ENCODE results near the gene TEP1. TPM values are rescaled to one million over a fixed set of nuclear protein-coding genes. Genes with fewer than 3 reads are reported as not detected.

Gene TEP1
- total and polyA plus RNA-seq, 2 donors (not counting 1 experiment from before 2014, with no cell fraction given), result 10.5 to 21.6 TPM

- Histone ChIP-seq H3K36me3 (ENCODE audit: control insufficient read depth, insufficient read depth, low read length) (no peaks in the 10 kb centered on the region), H3K27ac (ENCODE audit: insufficient read depth, low read length) (no peak overlapping the region), H3K4me2 (ENCODE audit: extremely low read depth, insufficient read depth, low read length) (no peak overlapping the region), H3K27me3 (ENCODE audit: control insufficient read depth, insufficient read depth, low read length) (no peaks in the 10 kb centered on the region), H3K4me3 (replicated peaks in 1 of 4; ENCODE audit: control extremely low read depth in 1 of 4, insufficient read depth in 1 of 4, low read depth in 3 of 4, low read length in 4 of 4) (no peak overlapping the region), H2AFZ (ENCODE audit: low read length) (no peak overlapping the region), H3K4me1 (ENCODE audit: control insufficient read depth, extremely low read depth, insufficient read depth, low read length) (no peaks in the 10 kb centered on the region), H3K79me2 (ENCODE audit: control insufficient read depth, insufficient read depth, low read length) (peaks cover 5% of the 10 kb centered on the region), H3K9me3 (ENCODE audit: control insufficient read depth, insufficient read depth, low read depth, low read length) (no peaks in the 10 kb centered on the region), H4K20me1 (ENCODE audit: control insufficient read depth, extremely low read depth, insufficient read depth, low read length) (no peaks in the 10 kb centered on the region), H3K9ac (ENCODE audit: insufficient read depth, low read length) (no peak overlapping the region)
- TF ChIP-seq CTCF (conservative IDR thresholded peaks at IDR 0.05 in 1 of 2, IDR thresholded peaks at IDR 0.05 in 1 of 2; ENCODE audit: low read depth in 1 of 2, low read length in 2 of 2) (no peak), EZH2 (IDR thresholded peaks at IDR 0.05; ENCODE audit: low read length, missing control alignments) (no peak)
- DNase-seq (ENCODE audit: low read depth in 2 of 2), result no peak
These were observed 65.6 kb downstream of the TEP1 start for GRCh38 chr14:20347747-20348146.

GRCh38 chr14:20346713-20347112 is 66.6 kb downstream of the TEP1 start:
- Histone ChIP-seq H3K9ac (ENCODE audit: insufficient read depth, low read length) (no peak overlapping the region), H3K27ac (ENCODE audit: insufficient read depth, low read length) (no peak overlapping the region), H3K79me2 (ENCODE audit: control insufficient read depth, insufficient read depth, low read length) (peaks cover 5% of the 10 kb centered on the region), H3K4me1 (ENCODE audit: control insufficient read depth, extremely low read depth, insufficient read depth, low read length) (peaks cover 1% of the 10 kb centered on the region), H3K4me2 (ENCODE audit: extremely low read depth, insufficient read depth, low read length) (no peak overlapping the region), H3K27me3 (ENCODE audit: control insufficient read depth, insufficient read depth, low read length) (no peaks in the 10 kb centered on the region), H4K20me1 (ENCODE audit: control insufficient read depth, extremely low read depth, insufficient read depth, low read length) (no peaks in the 10 kb centered on the region), H3K9me3 (ENCODE audit: control insufficient read depth, insufficient read depth, low read depth, low read length) (no peaks in the 10 kb centered on the region), H2AFZ (ENCODE audit: low read length) (no peak overlapping the region), H3K4me3 (replicated peaks in 1 of 4; ENCODE audit: control extremely low read depth in 1 of 4, insufficient read depth in 1 of 4, low read depth in 3 of 4, low read length in 4 of 4) (no peak overlapping the region), H3K36me3 (ENCODE audit: control insufficient read depth, insufficient read depth, low read length) (no peaks in the 10 kb centered on the region)
- no peak for DNase-seq (ENCODE audit: low read depth in 2 of 2)
- TF ChIP-seq CTCF (conservative IDR thresholded peaks at IDR 0.05 in 1 of 2, IDR thresholded peaks at IDR 0.05 in 1 of 2; ENCODE audit: low read depth in 1 of 2, low read length in 2 of 2), result no peak
- TF ChIP-seq EZH2 (IDR thresholded peaks at IDR 0.05; ENCODE audit: low read length, missing control alignments), result no peak

GRCh38 chr14:20345366-20345765 is 67.9 kb downstream of the TEP1 start:
- Histone ChIP-seq H3K4me2 (ENCODE audit: extremely low read depth, insufficient read depth, low read length) (no peak overlapping the region), H3K4me3 (replicated peaks in 1 of 4; ENCODE audit: control extremely low read depth in 1 of 4, insufficient read depth in 1 of 4, low read depth in 3 of 4, low read length in 4 of 4) (no peak overlapping the region), H3K4me1 (ENCODE audit: control insufficient read depth, extremely low read depth, insufficient read depth, low read length) (peaks cover 4% of the 10 kb centered on the region), H3K79me2 (ENCODE audit: control insufficient read depth, insufficient read depth, low read length) (peaks cover 5% of the 10 kb centered on the region), H3K9me3 (ENCODE audit: control insufficient read depth, insufficient read depth, low read depth, low read length) (no peaks in the 10 kb centered on the region), H3K27me3 (ENCODE audit: control insufficient read depth, insufficient read depth, low read length) (no peaks in the 10 kb centered on the region), H4K20me1 (ENCODE audit: control insufficient read depth, extremely low read depth, insufficient read depth, low read length) (no peaks in the 10 kb centered on the region), H3K27ac (ENCODE audit: insufficient read depth, low read length) (no peak overlapping the region), H3K36me3 (ENCODE audit: control insufficient read depth, insufficient read depth, low read length) (no peaks in the 10 kb centered on the region), H2AFZ (ENCODE audit: low read length) (no peak overlapping the region), H3K9ac (ENCODE audit: insufficient read depth, low read length) (no peak overlapping the region)
- DNase-seq (ENCODE audit: low read depth in 2 of 2), result no peak
- TF ChIP-seq EZH2 (IDR thresholded peaks at IDR 0.05; ENCODE audit: low read length, missing control alignments) (no peak), CTCF (conservative IDR thresholded peaks at IDR 0.05 in 1 of 2, IDR thresholded peaks at IDR 0.05 in 1 of 2; ENCODE audit: low read depth in 1 of 2, low read length in 2 of 2) (no peak)
